Fibroblast of pulmonary artery (primary cell): Measurements from ENCODE around the gene CREBL2.

Experiments used
- DNase-seq: peaks from one replicate; pipeline ENCODE4 v3.0.0-alpha.2; 2010; ENCODE audit warnings: low read depth
- H3K4me3 ChIP-seq: replicated peaks from 2 replicates; pipeline ENCODE4 v1.5.1; 2011; ENCODE audit warnings: low read depth, mild to moderate bottlenecking, control low read depth, low read length, moderate library complexity
- TF ChIP-seq, protein P1 (sequence below): IDR thresholded peaks from 2 replicates; pipeline ENCODE4 v1.5.1; 2011; ENCODE audit warnings: mild to moderate bottlenecking, control low read depth, low read length, inconsistent platforms; ENCODE audit errors: missing control alignments

CREBL2 gene

DNA sequence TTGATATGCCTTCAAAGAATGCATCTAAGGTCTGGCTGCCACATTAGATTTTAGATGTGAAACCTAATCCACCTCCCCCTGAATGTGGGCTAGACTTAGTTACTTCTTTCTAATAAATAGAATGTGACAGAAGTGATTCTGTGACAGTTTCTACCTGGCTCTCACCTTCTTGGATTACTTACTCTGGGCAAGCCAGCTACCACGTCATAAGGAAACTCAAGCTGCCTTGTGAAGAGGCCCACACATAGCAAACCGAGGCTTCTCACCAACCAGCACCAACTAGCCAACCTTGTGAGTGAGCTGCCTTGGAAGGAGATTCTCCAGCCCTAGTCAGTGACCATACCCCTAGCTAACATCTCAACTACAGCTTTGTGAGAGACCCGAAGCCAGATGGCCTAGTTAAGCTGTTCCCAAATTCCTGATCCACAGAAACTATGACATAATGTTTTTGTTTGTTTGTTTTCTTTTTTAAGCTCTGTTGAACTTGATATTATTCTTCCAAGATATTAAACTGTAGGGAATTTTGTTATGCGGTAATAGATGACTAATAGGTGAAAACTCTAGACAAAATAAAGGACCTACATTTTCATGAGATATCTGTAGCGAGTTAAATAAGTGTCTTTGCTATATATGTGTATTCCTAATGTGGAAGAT is 78.1 kb downstream of the CREBL2 start:
- no peak for DNase-seq
- no peak overlapping the region for H3K4me3 ChIP-seq
- TF ChIP-seq, protein P1, sequence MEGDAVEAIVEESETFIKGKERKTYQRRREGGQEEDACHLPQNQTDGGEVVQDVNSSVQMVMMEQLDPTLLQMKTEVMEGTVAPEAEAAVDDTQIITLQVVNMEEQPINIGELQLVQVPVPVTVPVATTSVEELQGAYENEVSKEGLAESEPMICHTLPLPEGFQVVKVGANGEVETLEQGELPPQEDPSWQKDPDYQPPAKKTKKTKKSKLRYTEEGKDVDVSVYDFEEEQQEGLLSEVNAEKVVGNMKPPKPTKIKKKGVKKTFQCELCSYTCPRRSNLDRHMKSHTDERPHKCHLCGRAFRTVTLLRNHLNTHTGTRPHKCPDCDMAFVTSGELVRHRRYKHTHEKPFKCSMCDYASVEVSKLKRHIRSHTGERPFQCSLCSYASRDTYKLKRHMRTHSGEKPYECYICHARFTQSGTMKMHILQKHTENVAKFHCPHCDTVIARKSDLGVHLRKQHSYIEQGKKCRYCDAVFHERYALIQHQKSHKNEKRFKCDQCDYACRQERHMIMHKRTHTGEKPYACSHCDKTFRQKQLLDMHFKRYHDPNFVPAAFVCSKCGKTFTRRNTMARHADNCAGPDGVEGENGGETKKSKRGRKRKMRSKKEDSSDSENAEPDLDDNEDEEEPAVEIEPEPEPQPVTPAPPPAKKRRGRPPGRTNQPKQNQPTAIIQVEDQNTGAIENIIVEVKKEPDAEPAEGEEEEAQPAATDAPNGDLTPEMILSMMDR: no peak

DNA sequence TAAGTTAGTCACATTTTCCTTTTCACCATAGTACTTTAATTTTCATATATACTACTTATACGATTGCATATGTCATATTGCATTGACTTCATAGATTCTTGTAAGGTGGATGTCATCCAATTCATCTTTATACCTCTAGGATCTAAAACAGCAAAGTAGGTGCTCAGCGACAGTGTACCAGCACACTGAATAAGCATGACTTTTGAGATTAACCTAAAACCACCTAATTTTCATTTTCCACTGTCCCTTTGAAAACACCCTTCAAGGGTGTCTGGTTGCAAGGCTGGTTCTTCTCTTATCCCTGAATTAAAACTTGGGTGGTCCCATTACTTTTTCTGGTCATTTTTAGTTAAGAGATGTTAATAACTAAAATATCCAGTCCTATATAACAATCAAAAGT is 79.9 kb downstream of the CREBL2 start:
- TF ChIP-seq, protein P1: no peak
- no peak for DNase-seq
- H3K4me3 ChIP-seq: no peak overlapping the region

DNA sequence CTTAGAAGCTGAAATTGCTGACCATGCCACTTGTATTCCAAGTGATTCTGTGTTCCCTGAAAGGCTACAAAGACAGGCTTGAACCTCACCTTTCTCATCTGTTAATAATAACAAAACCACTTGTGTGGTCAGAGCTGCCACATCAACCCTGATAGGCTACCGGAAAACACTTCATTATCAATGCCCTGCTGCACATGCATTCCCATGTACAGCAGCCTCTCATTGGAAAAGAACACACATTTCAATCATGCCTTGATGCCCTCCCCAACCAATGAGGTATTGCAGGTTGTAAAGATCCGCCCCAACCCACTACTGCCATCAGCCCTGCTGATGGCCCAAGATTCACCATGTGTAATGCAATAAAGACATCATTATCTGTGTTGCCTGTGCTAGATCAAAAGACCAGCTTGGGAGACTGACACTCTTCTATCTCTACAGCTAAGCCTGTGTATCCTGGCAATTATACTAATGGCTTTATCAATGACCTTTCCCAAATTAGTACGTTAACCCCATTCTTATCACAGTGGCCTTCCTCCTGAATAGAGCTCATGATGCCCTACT is 81.5 kb downstream of the CREBL2 start:
- no peak for DNase-seq
- H3K4me3 ChIP-seq: no peak overlapping the region
- TF ChIP-seq, protein P1: no peak
